Keratinocyte (primary cell): ENCODE data around the gene FGF21. TPM values are rescaled to one million over a fixed set of nuclear protein-coding genes. Genes with fewer than 3 reads are reported as not detected.

Source experiments
- DNase-seq: peaks from one replicate; pipeline ENCODE4 v3.0.0-alpha.2; 2011; ENCODE audit warnings: low read depth, missing footprints, low spot score
- FAIRE-seq: peaks from 2 replicates; lab custom pipeline; 2011; peaks lifted over from hg19 to GRCh38; lab: Jason Lieb, UNC
- H2AFZ ChIP-seq: 2 replicates; pipeline ENCODE4 v1.6.0; 2012; ENCODE audit warnings: low read length, control low read depth, inconsistent platforms; ENCODE audit not compliant: control insufficient read depth
- H3K27ac ChIP-seq: 2 replicates; pipeline ENCODE4 v1.5.1; 2011; ENCODE audit warnings: low read length; ENCODE audit not compliant: control insufficient read depth, insufficient read depth
- H3K27me3 ChIP-seq: 3 replicates; pipeline ENCODE4 v1.6.0; 2011; ENCODE audit warnings: low read length; ENCODE audit not compliant: control insufficient read depth, insufficient read depth; ENCODE audit errors: extremely low read depth
- H3K36me3 ChIP-seq, 2 experiments: 2 replicates in 1 of 2; 3 replicates in 1 of 2; pipeline ENCODE4 v1.5.1; 2011; ENCODE audit warnings: low read length in 2 of 2, mild to moderate bottlenecking in 1 of 2; ENCODE audit not compliant: control insufficient read depth in 2 of 2, insufficient read depth in 2 of 2; ENCODE audit errors: extremely low read depth in 1 of 2
- H3K4me1 ChIP-seq: 3 replicates; pipeline ENCODE4 v1.5.1; 2011; ENCODE audit warnings: low read length; ENCODE audit not compliant: control insufficient read depth, insufficient read depth; ENCODE audit errors: extremely low read depth
- H3K4me2 ChIP-seq: 3 replicates; pipeline ENCODE4 v1.6.0; 2011; ENCODE audit warnings: low read depth, low read length; ENCODE audit not compliant: control insufficient read depth, insufficient read depth; ENCODE audit errors: extremely low read depth
- H3K4me3 ChIP-seq, 3 experiments: fragments of 200-600 bp in 1 of 3; sonication (generic) in 1 of 3; 2 replicates in 2 of 3; 3 replicates in 1 of 3; pipeline ENCODE4 v1.5.1; 2011 to 2016; ENCODE audit warnings: low read length in 3 of 3, mild to moderate bottlenecking in 3 of 3, control low read depth in 2 of 3, inconsistent platforms in 1 of 3, low read depth in 1 of 3, mixed read lengths in 1 of 3, mixed run types in 1 of 3, moderate library complexity in 1 of 3; ENCODE audit not compliant: control insufficient read depth in 2 of 3, insufficient read depth in 2 of 3; ENCODE audit errors: extremely low read depth in 1 of 3
- H3K79me2 ChIP-seq: 2 replicates; pipeline ENCODE4 v1.6.0; 2012; ENCODE audit warnings: low read length; ENCODE audit not compliant: control insufficient read depth, insufficient read depth
- H3K9ac ChIP-seq: 3 replicates; pipeline ENCODE4 v1.6.0; 2011; ENCODE audit warnings: low read length; ENCODE audit not compliant: control insufficient read depth, insufficient read depth; ENCODE audit errors: extremely low read depth
- H3K9me1 ChIP-seq: 3 replicates; pipeline ENCODE4 v1.6.0; 2011; ENCODE audit warnings: low read length; ENCODE audit not compliant: control insufficient read depth, insufficient read depth; ENCODE audit errors: extremely low read depth
- H3K9me3 ChIP-seq: 2 replicates; pipeline ENCODE4 v1.5.1; 2012; ENCODE audit warnings: low read depth, low read length; ENCODE audit not compliant: control insufficient read depth
- H4K20me1 ChIP-seq: 3 replicates; pipeline ENCODE4 v1.6.0; 2011; ENCODE audit warnings: low read length; ENCODE audit not compliant: control insufficient read depth, insufficient read depth; ENCODE audit errors: extremely low read depth
- CTCF ChIP-seq, 3 experiments: IDR thresholded peaks in 1 of 3; conservative IDR thresholded peaks in 1 of 3; optimal IDR thresholded peaks in 1 of 3; 2 replicates in 2 of 3; 3 replicates in 1 of 3; pipeline versions ENCODE3 to v1.5.1; 2011; ENCODE audit warnings: low read length in 3 of 3, mild to moderate bottlenecking in 3 of 3, moderate library complexity in 2 of 3, control low read depth in 1 of 3, inconsistent platforms in 1 of 3; ENCODE audit not compliant: insufficient read depth in 2 of 3; ENCODE audit errors: extremely low read depth in 1 of 3
- EZH2 ChIP-seq: IDR thresholded peaks from one replicate; pipeline ENCODE4 v1.6.1; 2012; ENCODE audit warnings: inconsistent platforms, mild to moderate bottlenecking, low read length, moderate library complexity
- dilution Hi-C: fragments of 300-500 bp; cut with MboI; formaldehyde crosslinking; loops from one replicate; pipeline ENCODE4 v1.7.0; 2020; ENCODE audit warnings: low sequenced_read_pairs; ENCODE audit not compliant: extremely low pct_ligation_motif_present
- polyA plus RNA-seq, 5 experiments: library from polyadenylated mRNA; depleted of rRNA in 3 of 5; stranded (reverse) in 3 of 5; stranded (forward) in 1 of 5; unstranded in 1 of 5; fragments of >200 nt; gene quantifications; 1 replicate in 1 of 5; 2 replicates in 3 of 5; 3 replicates in 1 of 5; pipeline versions ENCODE4 v1.2.1 to v1.2.3, GENCODE V29; 2011 to 2012; ENCODE audit warnings: missing spikeins in 2 of 5, low read depth in 1 of 5, low replicate concordance in 1 of 5

Gene FGF21
- polyA plus RNA-seq, 1 donor (not counting 4 experiments of a cell fraction or from before 2014, with no cell fraction given): not detected

DNA sequence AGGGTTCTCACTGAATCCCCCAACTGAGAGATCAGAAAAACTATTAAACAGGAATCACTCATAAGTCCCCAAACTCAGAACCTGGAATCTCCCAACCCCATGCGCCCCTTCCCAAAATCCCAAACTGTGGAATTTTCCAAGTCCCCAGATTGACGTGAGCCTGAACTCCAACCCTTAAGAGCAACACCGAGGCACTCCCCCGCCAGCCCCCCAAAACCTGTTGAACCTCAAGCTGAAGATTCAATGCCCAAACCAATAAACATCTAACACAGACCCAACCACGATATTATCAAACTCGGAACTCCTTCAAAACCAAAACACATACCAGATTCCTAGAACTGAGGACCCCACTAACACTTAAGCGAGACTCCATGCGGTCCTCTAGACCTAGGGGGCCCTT lies 9.2 kb upstream of the FGF21 start:
- FAIRE-seq (no peak), DNase-seq (no peak)
- Histone ChIP-seq H3K4me1 (peaks cover 4% of the 10 kb centered on the region), H3K4me2 (no peak overlapping the region), H3K36me3 (peaks cover 13 to 18% of the 10 kb centered on the region in 2 experiments), H3K79me2 (peaks cover 17% of the 10 kb centered on the region), H3K27me3 (no peaks in the 10 kb centered on the region), H4K20me1 (no peaks in the 10 kb centered on the region), H3K9me1 (peaks cover 2% of the 10 kb centered on the region), H2AFZ (no peak overlapping the region), H3K4me3 (no peak overlapping the region), H3K27ac (no peak overlapping the region), H3K9ac (no peak overlapping the region), H3K9me3 (no peaks in the 10 kb centered on the region)
- TF ChIP-seq EZH2: no peak
- no peak for TF ChIP-seq CTCF (optimal IDR thresholded peaks at IDR 0.05 in 1 of 3, IDR thresholded peaks at IDR 0.05 in 1 of 3, conservative IDR thresholded peaks at IDR 0.05 in 1 of 3; ENCODE audit: extremely low read depth in 1 of 3, insufficient read depth in 2 of 3, low read length in 3 of 3)
- dilution Hi-C loops: no loop called here

GRCh38 chr19:48746738-48747575 lies 8.4 kb upstream of the FGF21 start, which contains the start of gene IZUMO1:
TSS of gene IZUMO1 (minus strand) at chr19:48746909. CDS start at chr19:48745859, 1,050 bp downstream.
- DNase-seq (no peak), FAIRE-seq (no peak)
- H4K20me1 ChIP-seq: no peaks in the 10 kb centered on the region
- peaks cover 4% of the 10 kb centered on the region for H3K9me1 ChIP-seq
- H3K4me3 ChIP-seq: no peak within 1 kb of the TSS
- H3K36me3 ChIP-seq: peaks cover 13 to 19% of the 10 kb centered on the region in 2 experiments
- peaks cover 21% of the 10 kb centered on the region for H3K79me2 ChIP-seq
- H3K4me2 ChIP-seq: no peak within 1 kb of the TSS
- no peak within 1 kb of the TSS for H2AFZ ChIP-seq
- H3K9ac ChIP-seq: no peak within 1 kb of the TSS
- TF ChIP-seq CTCF (optimal IDR thresholded peaks at IDR 0.05 in 1 of 3, IDR thresholded peaks at IDR 0.05 in 1 of 3, conservative IDR thresholded peaks at IDR 0.05 in 1 of 3; ENCODE audit: extremely low read depth in 1 of 3, insufficient read depth in 2 of 3, low read length in 3 of 3) (no peak), EZH2 (no peak)
- H3K27me3 ChIP-seq: no peaks in the 10 kb centered on the region
- H3K9me3 ChIP-seq: no peaks in the 10 kb centered on the region
- dilution Hi-C loops: no loop called here
- H3K27ac ChIP-seq: no peak within 1 kb of the TSS
- H3K4me1 ChIP-seq: no peaks in the 10 kb centered on the region
